ENCODE results near the gene FPR1.

The FPR1 gene

DNA sequence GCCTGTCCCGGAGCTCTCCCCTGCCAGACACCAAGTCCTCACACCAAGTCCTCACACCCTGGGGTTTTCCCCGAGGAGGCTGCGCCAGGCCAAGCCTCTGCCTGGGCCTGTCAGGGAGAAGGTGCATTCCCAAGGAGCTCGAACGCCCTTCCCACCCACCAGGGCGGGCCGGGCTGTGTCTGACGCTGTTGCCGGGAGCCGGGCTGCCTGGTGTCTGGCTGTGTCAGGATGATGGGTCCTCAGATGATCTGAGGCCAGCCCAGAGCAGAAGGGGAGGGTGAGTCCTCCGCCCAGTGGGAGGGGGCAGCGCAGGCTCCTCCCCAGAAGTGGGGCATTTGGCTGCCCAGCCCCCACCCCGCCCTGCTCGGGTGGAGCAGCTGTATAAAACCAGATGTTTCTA lies 25.6 kb downstream of the FPR1 start:
- TF ChIP-seq, protein P1, sequence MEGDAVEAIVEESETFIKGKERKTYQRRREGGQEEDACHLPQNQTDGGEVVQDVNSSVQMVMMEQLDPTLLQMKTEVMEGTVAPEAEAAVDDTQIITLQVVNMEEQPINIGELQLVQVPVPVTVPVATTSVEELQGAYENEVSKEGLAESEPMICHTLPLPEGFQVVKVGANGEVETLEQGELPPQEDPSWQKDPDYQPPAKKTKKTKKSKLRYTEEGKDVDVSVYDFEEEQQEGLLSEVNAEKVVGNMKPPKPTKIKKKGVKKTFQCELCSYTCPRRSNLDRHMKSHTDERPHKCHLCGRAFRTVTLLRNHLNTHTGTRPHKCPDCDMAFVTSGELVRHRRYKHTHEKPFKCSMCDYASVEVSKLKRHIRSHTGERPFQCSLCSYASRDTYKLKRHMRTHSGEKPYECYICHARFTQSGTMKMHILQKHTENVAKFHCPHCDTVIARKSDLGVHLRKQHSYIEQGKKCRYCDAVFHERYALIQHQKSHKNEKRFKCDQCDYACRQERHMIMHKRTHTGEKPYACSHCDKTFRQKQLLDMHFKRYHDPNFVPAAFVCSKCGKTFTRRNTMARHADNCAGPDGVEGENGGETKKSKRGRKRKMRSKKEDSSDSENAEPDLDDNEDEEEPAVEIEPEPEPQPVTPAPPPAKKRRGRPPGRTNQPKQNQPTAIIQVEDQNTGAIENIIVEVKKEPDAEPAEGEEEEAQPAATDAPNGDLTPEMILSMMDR (conservative IDR thresholded peaks at IDR 0.05; ENCODE audit: low read depth, low read length), result no peak
- peak; percentile 90 for DNase-seq (ENCODE audit: low read depth)
- H3K4me3 ChIP-seq (ENCODE audit: low read length), result no peak overlapping the region

GRCh38 chr19:51724543-51724942 lies 27.1 kb downstream of the FPR1 start:
- no peak overlapping the region for H3K4me3 ChIP-seq (ENCODE audit: low read length)
- TF ChIP-seq, protein P1 (conservative IDR thresholded peaks at IDR 0.05; ENCODE audit: low read depth, low read length), result no peak
- no peak for DNase-seq (ENCODE audit: low read depth)

DNA sequence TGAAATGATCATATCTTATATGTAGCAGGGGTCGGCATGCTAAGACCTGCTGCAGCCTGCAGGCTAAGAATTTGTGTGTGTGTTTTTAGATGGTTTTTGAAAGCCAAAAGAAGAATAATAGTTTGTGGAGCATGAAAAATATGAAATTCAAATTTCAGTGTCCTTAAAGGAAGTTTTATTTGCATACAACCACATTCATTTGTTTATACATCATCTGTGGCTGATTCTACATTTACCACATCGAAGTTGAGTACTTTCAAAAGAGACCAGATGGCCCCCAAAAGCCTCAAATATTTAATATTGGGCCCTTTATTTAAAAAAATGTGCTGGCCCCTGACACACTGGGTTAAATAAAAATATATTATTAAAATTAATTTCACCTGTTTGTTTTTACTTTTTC lies 29.2 kb downstream of the FPR1 start:
- DNase-seq (ENCODE audit: low read depth), result no peak
- TF ChIP-seq, protein P1 (conservative IDR thresholded peaks at IDR 0.05; ENCODE audit: low read depth, low read length), result no peak
- no peak overlapping the region for H3K4me3 ChIP-seq (ENCODE audit: low read length)

DNA sequence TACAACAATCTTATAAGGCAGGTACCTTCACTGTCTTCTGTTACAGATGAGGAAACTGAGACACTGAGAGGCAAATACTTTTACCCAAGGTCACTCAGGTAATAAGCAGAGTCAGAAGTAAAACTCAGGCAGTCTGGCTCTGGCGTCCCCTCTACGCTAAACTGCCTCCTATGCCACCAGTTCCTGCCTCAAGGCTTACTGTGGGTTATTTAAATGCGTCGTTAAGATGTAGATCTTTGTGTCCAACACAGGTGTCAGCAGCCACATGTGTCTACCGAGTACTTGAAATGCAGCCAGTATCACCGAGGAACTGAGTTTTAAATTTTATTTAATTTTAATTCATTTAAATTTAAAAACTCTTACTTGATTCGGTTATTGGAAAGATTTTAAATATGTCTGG lies 29.8 kb downstream of the FPR1 start:
- H3K4me3 ChIP-seq (ENCODE audit: low read length), result no peak overlapping the region
- no peak for DNase-seq (ENCODE audit: low read depth)
- TF ChIP-seq, protein P1 (conservative IDR thresholded peaks at IDR 0.05; ENCODE audit: low read depth, low read length), result no peak

GRCh38 chr19:51719251-51719988 lies 32.3 kb downstream of the FPR1 start:
- TF ChIP-seq, protein P1 (conservative IDR thresholded peaks at IDR 0.05; ENCODE audit: low read depth, low read length), result no peak
- H3K4me3 ChIP-seq (ENCODE audit: low read length), result peak overlapping the region; percentile 27

DNA sequence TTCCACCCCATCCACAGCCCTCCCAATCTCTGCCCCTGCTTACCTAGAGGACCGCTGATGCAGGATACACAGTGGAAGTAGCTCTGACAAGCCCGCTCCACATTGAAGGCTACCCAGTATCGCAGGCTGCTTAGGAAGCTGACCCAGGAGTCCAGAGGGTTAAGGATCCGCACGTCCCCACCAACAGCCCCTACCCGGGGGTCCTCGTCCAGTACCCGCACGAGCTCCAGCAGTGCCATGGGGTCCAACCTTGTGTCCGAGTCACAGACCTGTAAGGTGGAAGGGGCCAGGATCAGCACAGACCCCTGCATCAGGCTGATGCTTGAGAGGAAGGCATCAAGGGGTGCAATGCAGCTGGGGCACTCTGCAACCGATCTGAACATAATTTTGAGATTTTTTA lies 34.8 kb downstream of the FPR1 start:
- TF ChIP-seq, protein P1 (conservative IDR thresholded peaks at IDR 0.05; ENCODE audit: low read depth, low read length), result no peak
- H3K4me3 ChIP-seq (ENCODE audit: low read length), result no peak overlapping the region
- DNase-seq (ENCODE audit: low read depth), result no peak

More at GRCh38 chr19:51719251-51719988, 32.3 kb downstream of the FPR1 start:
- DNase-seq (ENCODE audit: low read depth), result no peak

DNA sequence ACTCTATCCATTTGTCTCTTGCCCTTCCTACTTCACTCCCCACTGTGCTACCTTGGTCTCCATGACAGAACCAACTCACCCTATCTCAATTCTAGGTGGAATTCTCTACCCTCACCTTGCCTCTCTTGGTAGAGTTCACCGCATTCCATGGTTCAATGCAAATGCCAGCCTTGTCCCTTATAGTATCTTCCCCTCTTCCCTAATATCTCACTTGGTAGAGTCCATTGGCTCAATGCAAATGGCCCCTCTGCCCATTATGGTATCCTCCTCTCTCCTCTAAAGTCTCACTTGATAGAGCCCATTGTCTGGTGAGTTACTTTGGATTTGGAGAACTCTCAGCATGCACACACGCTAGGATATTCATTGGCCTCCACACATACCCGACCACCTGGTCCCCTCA lies 35.8 kb downstream of the FPR1 start:
- no peak for DNase-seq (ENCODE audit: low read depth)
- TF ChIP-seq, protein P1 (conservative IDR thresholded peaks at IDR 0.05; ENCODE audit: low read depth, low read length), result no peak
- no peak overlapping the region for H3K4me3 ChIP-seq (ENCODE audit: low read length)
